ENCODE data around the gene VAPA. TPM values are rescaled to one million over a fixed set of nuclear protein-coding genes. Genes with fewer than 3 reads are reported as not detected.

The VAPA gene
- total and polyA plus RNA-seq, 2 donors (not counting 1 experiment from before 2014, with no cell fraction given), result 47.7 to 109 TPM

DNA sequence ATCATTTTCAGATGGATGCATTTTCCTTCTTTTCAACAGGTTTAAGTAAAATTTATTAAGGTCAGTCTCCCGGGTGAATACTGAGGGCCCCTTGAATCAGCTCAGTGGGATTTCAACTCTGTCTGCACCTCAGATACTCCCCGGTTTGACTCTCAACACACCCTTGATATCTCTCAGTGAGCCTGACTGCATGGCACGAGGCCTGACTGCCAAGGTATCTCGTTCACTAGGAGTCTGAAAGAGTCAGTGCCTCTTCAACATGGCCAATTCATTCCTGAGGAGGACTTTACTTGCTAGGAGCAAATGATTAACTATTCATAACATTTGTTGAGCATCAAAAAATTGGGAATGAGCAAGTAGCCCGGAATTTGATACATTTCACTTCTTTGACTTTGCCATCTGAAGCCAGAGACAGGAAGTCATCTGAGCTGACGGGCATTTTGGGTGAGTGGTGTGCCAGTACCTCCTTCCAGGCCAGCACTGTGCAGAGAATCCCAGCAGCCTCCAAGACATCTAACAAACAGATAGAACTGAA is 81.0 kb downstream of the VAPA start:
- DNase-seq (no peak), ATAC-seq (ENCODE audit: low read depth) (no peak)
- Histone ChIP-seq H3K79me2 (ENCODE audit: control insufficient read depth, insufficient read depth, low read length) (no peaks in the 10 kb centered on the region), H4K20me1 (ENCODE audit: control insufficient read depth, insufficient read depth, low read length, poor library complexity, severe bottlenecking) (no peaks in the 10 kb centered on the region), H3K36me3 (replicated peaks in 1 of 2; ENCODE audit: control extremely low read depth in 1 of 2, control insufficient read depth in 1 of 2, extremely low read depth in 1 of 2, insufficient read depth in 2 of 2, low read length in 1 of 2) (no peaks in the 10 kb centered on the region), H3K27ac (ENCODE audit: low read length in 2 of 2) (no peak overlapping the region), H3K4me1 (ENCODE audit: control insufficient read depth in 2 of 2, insufficient read depth in 2 of 2, low read length in 2 of 2) (no peaks in the 10 kb centered on the region), H3K9me3 (ENCODE audit: control extremely low read depth in 1 of 3, control insufficient read depth in 2 of 3, insufficient read depth in 1 of 3, low read length in 2 of 3) (peaks cover 0 to 19% (median 11%) of the 10 kb centered on the region in 3 donors), H2AFZ (ENCODE audit: insufficient read depth, low read depth, low read length, poor library complexity, severe bottlenecking) (no peak overlapping the region), H3K27me3 (replicated peaks in 1 of 4; ENCODE audit: control extremely low read depth in 1 of 4, control insufficient read depth in 3 of 4, insufficient read depth in 4 of 4, low read length in 3 of 4) (peaks cover 0 to 2% (median 0%) of the 10 kb centered on the region in 4 experiments), H3K9ac (ENCODE audit: low read length) (no peak overlapping the region), H3K4me3 (ENCODE audit: control extremely low read depth in 1 of 5, extremely low read depth in 1 of 5, insufficient read depth in 1 of 5, low read depth in 2 of 5, low read length in 4 of 5) (no peak overlapping the region), H3K4me2 (replicated peaks; ENCODE audit: low read depth, low read length, poor library complexity, severe bottlenecking) (no peak overlapping the region)
- TF ChIP-seq EZH2 (IDR thresholded peaks at IDR 0.05; ENCODE audit: borderline replicate concordance, insufficient read depth, low read depth, low read length, poor library complexity, severe bottlenecking) (no peak), CTCF (IDR thresholded peaks at IDR 0.05) (no peak)
- POLR2A ChIA-PET, result no interaction called here
- intact Hi-C loops (cut with micrococcal nuclease), result no loop called here
- Mint-ChIP-seq H3K27ac (no peak overlapping the region), H3K9me3 (ENCODE audit: insufficient read depth) (peaks cover 18% of the 10 kb centered on the region), H3K27me3 (peaks cover 27% of the 10 kb centered on the region), H3K4me1 (no peaks in the 10 kb centered on the region), H3K4me3 (no peak overlapping the region)
- WGBS (ENCODE audit: insufficient coverage), result 92% methylated on average over 5 of the region's 6 CpGs
- CTCF ChIA-PET, result no interaction called here

DNA sequence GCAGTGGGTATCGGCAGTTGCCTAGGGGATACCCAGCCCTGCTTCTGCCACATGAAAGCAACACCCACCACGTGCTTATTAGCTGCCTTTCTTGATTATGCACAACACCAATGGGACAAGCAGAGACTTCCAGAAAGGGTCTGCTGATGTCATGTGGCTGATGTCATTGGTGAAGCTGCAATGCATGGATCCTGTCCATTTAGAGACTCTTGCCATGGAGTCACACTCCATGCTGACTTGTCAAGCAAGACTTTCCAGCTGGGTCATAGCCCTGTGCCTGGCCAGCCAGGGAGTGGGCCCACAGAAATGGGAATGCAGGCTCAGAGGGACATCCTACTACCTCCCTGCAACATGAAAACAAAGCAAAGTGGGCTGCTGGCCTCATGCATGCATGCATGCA is 81.8 kb downstream of the VAPA start:
- Mint-ChIP-seq H3K27ac (no peak overlapping the region), H3K4me1 (no peaks in the 10 kb centered on the region), H3K9me3 (ENCODE audit: insufficient read depth) (peaks cover 25% of the 10 kb centered on the region), H3K27me3 (peaks cover 27% of the 10 kb centered on the region), H3K4me3 (no peak overlapping the region)
- intact Hi-C loops (cut with micrococcal nuclease), result no loop called here
- Histone ChIP-seq H3K9ac (ENCODE audit: low read length) (no peak overlapping the region), H3K4me3 (ENCODE audit: control extremely low read depth in 1 of 5, extremely low read depth in 1 of 5, insufficient read depth in 1 of 5, low read depth in 2 of 5, low read length in 4 of 5) (no peak overlapping the region), H3K9me3 (ENCODE audit: control extremely low read depth in 1 of 3, control insufficient read depth in 2 of 3, insufficient read depth in 1 of 3, low read length in 2 of 3) (peaks cover 1 to 23% (median 11%) of the 10 kb centered on the region in 3 donors), H3K27ac (ENCODE audit: low read length in 2 of 2) (no peak overlapping the region), H3K79me2 (ENCODE audit: control insufficient read depth, insufficient read depth, low read length) (no peaks in the 10 kb centered on the region), H3K27me3 (replicated peaks in 1 of 4; ENCODE audit: control extremely low read depth in 1 of 4, control insufficient read depth in 3 of 4, insufficient read depth in 4 of 4, low read length in 3 of 4) (no peaks in the 10 kb centered on the region), H3K4me2 (replicated peaks; ENCODE audit: low read depth, low read length, poor library complexity, severe bottlenecking) (no peak overlapping the region), H3K4me1 (ENCODE audit: control insufficient read depth in 2 of 2, insufficient read depth in 2 of 2, low read length in 2 of 2) (no peaks in the 10 kb centered on the region), H4K20me1 (ENCODE audit: control insufficient read depth, insufficient read depth, low read length, poor library complexity, severe bottlenecking) (no peaks in the 10 kb centered on the region), H2AFZ (ENCODE audit: insufficient read depth, low read depth, low read length, poor library complexity, severe bottlenecking) (no peak overlapping the region), H3K36me3 (replicated peaks in 1 of 2; ENCODE audit: control extremely low read depth in 1 of 2, control insufficient read depth in 1 of 2, extremely low read depth in 1 of 2, insufficient read depth in 2 of 2, low read length in 1 of 2) (no peaks in the 10 kb centered on the region)
- 83% methylated on average over 2 of the region's 2 CpGs for WGBS (ENCODE audit: insufficient coverage)
- CTCF ChIA-PET, result no interaction called here
- ATAC-seq (ENCODE audit: low read depth) (no peak), DNase-seq (no peak)
- TF ChIP-seq EZH2 (IDR thresholded peaks at IDR 0.05; ENCODE audit: borderline replicate concordance, insufficient read depth, low read depth, low read length, poor library complexity, severe bottlenecking) (no peak), CTCF (IDR thresholded peaks at IDR 0.05) (no peak)
- POLR2A ChIA-PET, result no interaction called here

Measured in B cell (primary cell).